ENCODE measurements around the gene FMNL1.
"Not testable (repeated sequence)": the region's sequence is repeated elsewhere in the genome, so short reads cannot be mapped to it uniquely, and the experiment has no call there.

FMNL1 gene

DNA sequence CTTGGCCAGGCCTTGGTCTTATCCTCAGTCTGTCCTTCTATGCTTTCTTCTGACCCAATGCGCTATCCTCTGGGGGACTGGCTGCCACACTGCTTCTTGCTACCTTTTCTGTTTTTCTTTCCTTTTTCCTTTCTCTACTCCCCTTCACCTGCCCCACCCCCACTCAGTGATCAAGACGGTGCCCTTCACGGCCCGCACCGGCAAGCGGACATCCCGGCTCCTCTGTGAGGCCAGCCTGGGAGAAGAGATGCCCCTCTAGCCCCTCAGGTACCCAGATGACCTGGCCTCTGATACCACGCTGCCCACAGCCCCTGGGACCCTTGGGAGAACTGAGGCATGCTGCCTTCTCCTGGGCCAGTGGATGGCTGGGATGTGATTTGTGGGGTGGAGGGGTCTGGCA, 24.7 kb downstream of the FMNL1 start:
- WGBS, 2 experiments, result 74 to 78% methylated on average over 8 of the region's 8 CpGs
- Histone ChIP-seq H3K27ac (ENCODE audit: insufficient read depth, low read depth, low read length, poor library complexity, severe bottlenecking) (no peak overlapping the region), H3K4me1 (ENCODE audit: control insufficient read depth, insufficient read depth, low read length) (peaks cover 17% of the 10 kb centered on the region), H3K4me3 (ENCODE audit: insufficient read depth, low read depth, low read length) (peak overlapping the region; percentile 84), H3K36me3 (ENCODE audit: control insufficient read depth, insufficient read depth, low read length) (peaks cover 6% of the 10 kb centered on the region), H3K27me3 (ENCODE audit: control insufficient read depth, insufficient read depth, low read length, poor library complexity, severe bottlenecking) (peaks cover 8% of the 10 kb centered on the region), H3K9me3 (ENCODE audit: control insufficient read depth, low read length) (no peaks in the 10 kb centered on the region)

DNA sequence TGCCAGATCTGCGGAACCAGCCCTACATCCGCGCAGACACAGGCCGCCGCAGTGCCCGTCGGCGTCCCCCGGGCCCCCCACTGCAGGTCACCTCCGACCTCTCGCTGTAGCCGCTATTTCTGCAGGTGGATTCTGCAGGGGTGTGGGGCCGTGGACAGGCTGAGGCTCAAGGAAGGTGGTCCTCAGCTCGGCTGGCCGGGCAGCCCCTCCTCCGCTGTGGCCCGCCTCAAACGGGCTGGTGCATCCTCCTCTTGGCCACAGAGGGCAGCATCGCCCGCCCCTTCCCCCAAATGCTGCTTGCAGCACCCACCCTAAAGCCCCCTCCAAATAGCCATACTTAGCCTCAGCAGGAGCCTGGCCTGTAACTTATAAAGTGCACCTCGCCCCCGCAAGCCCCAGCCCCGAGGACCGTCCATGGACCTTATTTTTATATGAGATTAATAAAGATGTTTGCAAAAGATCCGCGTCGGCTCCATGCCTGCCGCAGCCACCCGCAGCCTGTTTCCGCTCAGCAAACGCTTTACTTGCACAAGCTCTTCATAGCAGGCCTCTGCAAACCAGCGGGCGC, 25.3 kb downstream of the FMNL1 start:
- Histone ChIP-seq H3K4me3 (ENCODE audit: insufficient read depth, low read depth, low read length) (peak overlapping the region; percentile 84), H3K27ac (ENCODE audit: insufficient read depth, low read depth, low read length, poor library complexity, severe bottlenecking) (peak overlapping the region; percentile 91)

DNA sequence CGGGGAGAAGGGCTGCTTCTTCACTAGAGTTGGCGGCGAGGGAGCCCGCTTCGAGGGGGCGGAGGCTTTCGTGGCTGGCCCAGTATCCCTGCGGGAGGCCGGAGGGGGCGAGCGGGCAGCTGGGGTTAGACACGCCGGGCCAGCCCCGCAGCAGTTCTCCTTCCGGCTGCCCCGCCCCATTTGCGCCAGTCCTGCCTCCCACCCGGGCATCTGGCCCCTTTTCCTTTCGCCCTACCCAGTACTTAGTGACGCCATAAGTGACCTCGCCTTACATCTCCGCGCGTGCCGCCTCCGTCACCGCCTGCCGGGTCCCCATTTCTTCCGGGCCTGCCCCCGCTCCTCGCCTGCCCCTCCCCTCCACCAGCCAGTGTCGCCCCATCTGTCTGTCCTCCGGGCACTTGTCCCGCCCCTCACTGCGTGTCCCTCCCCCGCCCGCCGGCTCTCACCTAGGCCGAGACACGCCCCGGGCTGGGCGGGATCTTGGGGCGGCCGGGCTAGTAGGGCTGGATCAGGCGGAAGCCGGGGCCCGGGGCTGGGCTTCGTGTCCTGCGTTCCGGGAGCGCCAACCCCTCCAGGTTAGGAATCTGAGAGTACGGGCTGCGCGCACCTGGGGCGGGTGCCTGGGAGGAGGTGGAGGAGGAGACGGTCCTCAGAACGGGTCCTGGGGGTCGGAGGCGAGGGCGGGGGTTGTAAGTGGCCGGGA, 25.9 kb downstream of the FMNL1 start:
- peak overlapping the region; percentile 84 for H3K4me3 ChIP-seq (ENCODE audit: insufficient read depth, low read depth, low read length)
- 0% methylated on average over 61 of the region's 61 CpGs for WGBS, 2 experiments
- peak overlapping the region; percentile 91 for H3K27ac ChIP-seq (ENCODE audit: insufficient read depth, low read depth, low read length, poor library complexity, severe bottlenecking)
- no peaks in the 10 kb centered on the region for H3K27me3 ChIP-seq (ENCODE audit: control insufficient read depth, insufficient read depth, low read length, poor library complexity, severe bottlenecking)
- peaks cover 6% of the 10 kb centered on the region for H3K36me3 ChIP-seq (ENCODE audit: control insufficient read depth, insufficient read depth, low read length)
- no peaks in the 10 kb centered on the region for H3K9me3 ChIP-seq (ENCODE audit: control insufficient read depth, low read length)
- H3K4me1 ChIP-seq (ENCODE audit: control insufficient read depth, insufficient read depth, low read length), result peaks cover 15% of the 10 kb centered on the region

More for the DNA sequence above, 25.3 kb downstream of the FMNL1 start:
- peaks cover 6% of the 10 kb centered on the region for H3K36me3 ChIP-seq (ENCODE audit: control insufficient read depth, insufficient read depth, low read length)
- peaks cover 3% of the 10 kb centered on the region for H3K27me3 ChIP-seq (ENCODE audit: control insufficient read depth, insufficient read depth, low read length, poor library complexity, severe bottlenecking)
- 5 to 6% methylated on average over 32 to 33 of the region's 33 CpGs for WGBS, 2 experiments
- H3K9me3 ChIP-seq (ENCODE audit: control insufficient read depth, low read length), result no peaks in the 10 kb centered on the region
- peaks cover 15% of the 10 kb centered on the region for H3K4me1 ChIP-seq (ENCODE audit: control insufficient read depth, insufficient read depth, low read length)

DNA sequence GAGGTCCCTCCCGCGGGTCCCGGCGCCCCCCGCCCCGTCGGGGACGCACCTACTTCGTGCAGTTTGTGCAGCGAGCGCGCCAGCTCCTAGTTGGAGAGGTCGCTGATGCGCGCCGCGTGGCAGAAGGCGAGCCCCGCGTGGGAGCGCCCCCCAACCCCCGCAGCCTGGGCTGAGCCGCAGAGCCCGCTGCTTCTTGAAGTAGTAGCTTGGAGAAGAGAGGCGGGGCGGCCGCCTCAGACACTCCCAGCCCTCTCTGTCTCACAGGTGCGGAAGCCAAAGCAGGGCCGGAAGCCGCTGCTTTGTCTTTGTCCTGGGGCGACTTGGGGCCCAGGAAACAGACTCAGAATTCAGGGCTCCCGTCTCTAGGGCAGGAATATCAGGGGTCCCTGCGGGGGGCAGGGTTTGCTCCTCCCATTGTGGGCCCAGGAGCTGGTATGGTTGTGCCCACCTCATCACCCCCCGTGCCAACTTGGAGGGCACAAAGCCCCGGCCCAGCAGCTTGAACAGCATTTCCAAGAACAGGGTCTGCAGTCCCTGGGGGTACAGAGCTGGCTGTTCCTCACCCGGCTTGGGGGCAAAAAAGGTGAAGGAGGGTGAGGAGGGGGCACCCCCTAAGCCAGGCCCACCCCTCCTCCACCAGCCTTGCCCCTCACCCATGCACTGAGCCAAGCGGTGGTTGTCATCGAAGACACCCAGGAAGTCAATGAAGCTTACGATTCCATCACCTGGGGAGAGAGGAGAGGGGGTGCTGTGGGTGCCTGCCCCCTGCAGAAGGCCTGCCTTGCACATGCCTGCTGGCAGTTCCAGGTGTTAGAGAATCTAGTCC, 26.7 kb downstream of the FMNL1 start:
- 10 to 11% methylated on average over 39 of the region's 39 CpGs for WGBS, 2 experiments

DNA sequence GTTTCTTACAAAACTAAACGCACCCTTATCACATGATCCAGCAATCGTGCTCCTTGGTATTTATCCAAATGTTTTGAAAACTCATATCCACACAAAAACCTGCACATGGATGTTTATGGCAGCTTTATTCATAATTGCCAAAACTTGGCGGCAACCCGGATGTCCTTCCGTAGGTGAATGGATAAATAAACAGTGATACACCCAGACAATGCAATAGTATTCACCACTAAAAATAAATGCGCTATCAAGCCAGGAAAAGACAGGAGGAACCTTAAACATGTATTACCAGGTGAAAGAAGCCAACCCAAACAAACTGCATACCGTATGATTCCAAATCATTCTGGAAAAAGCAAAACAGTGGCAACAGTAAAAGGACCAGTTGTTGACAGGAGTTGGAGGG, 30.2 kb downstream of the FMNL1 start:
- Histone ChIP-seq H3K4me3 (ENCODE audit: insufficient read depth, low read depth, low read length) (no peak overlapping the region), H3K4me1 (ENCODE audit: control insufficient read depth, insufficient read depth, low read length) (peaks cover 5% of the 10 kb centered on the region), H3K27me3 (ENCODE audit: control insufficient read depth, insufficient read depth, low read length, poor library complexity, severe bottlenecking) (no peaks in the 10 kb centered on the region), H3K27ac (ENCODE audit: insufficient read depth, low read depth, low read length, poor library complexity, severe bottlenecking) (no peak overlapping the region), H3K9me3 (ENCODE audit: control insufficient read depth, low read length) (no peaks in the 10 kb centered on the region), H3K36me3 (ENCODE audit: control insufficient read depth, insufficient read depth, low read length) (peaks cover 6% of the 10 kb centered on the region)
- 94 to 96% methylated on average over 7 of the region's 7 CpGs for WGBS, 2 experiments

More for the DNA sequence above, 26.7 kb downstream of the FMNL1 start:
- H3K27me3 ChIP-seq (ENCODE audit: control insufficient read depth, insufficient read depth, low read length, poor library complexity, severe bottlenecking), result no peaks in the 10 kb centered on the region
- peaks cover 15% of the 10 kb centered on the region for H3K4me1 ChIP-seq (ENCODE audit: control insufficient read depth, insufficient read depth, low read length)
- H3K9me3 ChIP-seq (ENCODE audit: control insufficient read depth, low read length), result no peaks in the 10 kb centered on the region
- H3K36me3 ChIP-seq (ENCODE audit: control insufficient read depth, insufficient read depth, low read length), result peaks cover 6% of the 10 kb centered on the region
- peak overlapping the region; percentile 77 for H3K27ac ChIP-seq (ENCODE audit: insufficient read depth, low read depth, low read length, poor library complexity, severe bottlenecking)
- peak overlapping the region; percentile 84 for H3K4me3 ChIP-seq (ENCODE audit: insufficient read depth, low read depth, low read length)

DNA sequence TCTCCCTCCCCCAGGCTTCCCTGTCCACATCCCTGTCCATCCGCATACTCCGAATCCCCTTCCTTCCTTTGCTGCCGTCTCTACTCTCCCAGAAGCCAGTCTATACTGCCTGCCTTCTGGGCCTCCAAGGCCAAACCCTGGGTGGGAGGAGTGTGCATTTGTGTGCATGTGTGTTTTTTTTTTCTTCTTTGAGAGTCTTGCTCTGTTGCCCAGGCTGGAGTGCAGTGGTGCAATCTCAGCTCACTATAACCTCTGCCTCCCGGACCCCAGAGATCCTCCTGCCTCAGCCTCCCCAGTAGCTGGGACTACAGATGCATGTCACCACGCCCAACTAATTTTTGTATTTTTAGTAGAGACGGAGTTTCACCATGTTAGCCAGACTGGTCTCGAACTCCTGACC, 31.6 kb downstream of the FMNL1 start:
- not testable (repeated sequence) for H3K9me3 ChIP-seq (ENCODE audit: control insufficient read depth, low read length); H3K27ac ChIP-seq (ENCODE audit: insufficient read depth, low read depth, low read length, poor library complexity, severe bottlenecking); H3K27me3 ChIP-seq (ENCODE audit: control insufficient read depth, insufficient read depth, low read length, poor library complexity, severe bottlenecking); H3K4me1 ChIP-seq (ENCODE audit: control insufficient read depth, insufficient read depth, low read length); H3K4me3 ChIP-seq (ENCODE audit: insufficient read depth, low read depth, low read length); H3K36me3 ChIP-seq (ENCODE audit: control insufficient read depth, insufficient read depth, low read length)
- 96 to 98% methylated on average over 7 of the region's 7 CpGs for WGBS, 2 experiments

DNA sequence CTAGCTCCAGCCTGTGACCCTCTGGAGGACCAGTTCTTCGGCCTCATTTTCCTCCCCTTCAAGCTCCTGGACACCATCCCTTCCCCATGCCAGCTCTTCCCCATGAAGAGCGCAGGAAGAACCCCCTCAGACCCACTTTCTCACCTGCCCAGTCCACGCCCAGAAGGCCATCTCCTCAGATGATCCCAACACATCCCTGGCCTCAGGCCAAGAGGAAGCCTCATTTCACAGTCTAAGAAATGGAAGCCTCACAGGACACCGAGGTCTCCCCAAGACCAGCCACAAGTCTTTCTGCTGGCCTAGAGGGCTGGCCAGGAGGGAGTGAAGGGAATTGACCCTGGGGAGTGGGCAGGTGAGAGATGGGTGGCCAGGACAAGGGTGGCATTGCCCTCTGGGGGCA, 32.2 kb downstream of the FMNL1 start:
- Histone ChIP-seq H3K4me3 (ENCODE audit: insufficient read depth, low read depth, low read length) (no peak overlapping the region), H3K4me1 (ENCODE audit: control insufficient read depth, insufficient read depth, low read length) (peaks cover under 1% of the 10 kb centered on the region), H3K9me3 (ENCODE audit: control insufficient read depth, low read length) (no peaks in the 10 kb centered on the region), H3K36me3 (ENCODE audit: control insufficient read depth, insufficient read depth, low read length) (peaks cover 6% of the 10 kb centered on the region), H3K27me3 (ENCODE audit: control insufficient read depth, insufficient read depth, low read length, poor library complexity, severe bottlenecking) (no peaks in the 10 kb centered on the region), H3K27ac (ENCODE audit: insufficient read depth, low read depth, low read length, poor library complexity, severe bottlenecking) (no peak overlapping the region)
- 93 to 99% methylated on average over 4 of the region's 4 CpGs for WGBS, 2 experiments

DNA sequence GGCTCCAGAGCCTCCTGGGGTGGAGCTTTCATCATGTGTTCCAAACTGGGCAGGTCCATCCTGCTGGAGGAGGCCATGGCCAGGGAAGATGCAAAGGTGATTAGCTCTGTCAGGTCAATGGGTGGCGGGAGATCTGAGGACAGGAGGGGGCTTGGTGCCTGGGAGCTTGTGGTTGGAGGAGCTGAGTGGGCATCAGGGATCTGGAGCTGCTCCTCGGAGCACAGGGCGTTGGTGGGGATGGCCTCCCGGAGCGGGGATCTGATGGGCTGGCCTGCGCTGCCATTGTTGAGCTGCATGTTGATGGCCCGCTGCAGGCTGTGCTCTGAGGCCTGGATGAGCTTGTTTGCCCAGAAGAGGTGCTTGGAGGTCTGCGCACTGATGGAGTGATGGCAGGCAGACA, 33.7 kb downstream of the FMNL1 start:
- no peak overlapping the region for H3K27ac ChIP-seq (ENCODE audit: insufficient read depth, low read depth, low read length, poor library complexity, severe bottlenecking)
- H3K36me3 ChIP-seq (ENCODE audit: control insufficient read depth, insufficient read depth, low read length), result peaks cover 5% of the 10 kb centered on the region
- peaks cover 1% of the 10 kb centered on the region for H3K27me3 ChIP-seq (ENCODE audit: control insufficient read depth, insufficient read depth, low read length, poor library complexity, severe bottlenecking)
- H3K9me3 ChIP-seq (ENCODE audit: control insufficient read depth, low read length), result no peaks in the 10 kb centered on the region
- no peaks in the 10 kb centered on the region for H3K4me1 ChIP-seq (ENCODE audit: control insufficient read depth, insufficient read depth, low read length)
- no peak overlapping the region for H3K4me3 ChIP-seq (ENCODE audit: insufficient read depth, low read depth, low read length)
- 95 to 97% methylated on average over 8 of the region's 8 CpGs for WGBS, 2 experiments

DNA sequence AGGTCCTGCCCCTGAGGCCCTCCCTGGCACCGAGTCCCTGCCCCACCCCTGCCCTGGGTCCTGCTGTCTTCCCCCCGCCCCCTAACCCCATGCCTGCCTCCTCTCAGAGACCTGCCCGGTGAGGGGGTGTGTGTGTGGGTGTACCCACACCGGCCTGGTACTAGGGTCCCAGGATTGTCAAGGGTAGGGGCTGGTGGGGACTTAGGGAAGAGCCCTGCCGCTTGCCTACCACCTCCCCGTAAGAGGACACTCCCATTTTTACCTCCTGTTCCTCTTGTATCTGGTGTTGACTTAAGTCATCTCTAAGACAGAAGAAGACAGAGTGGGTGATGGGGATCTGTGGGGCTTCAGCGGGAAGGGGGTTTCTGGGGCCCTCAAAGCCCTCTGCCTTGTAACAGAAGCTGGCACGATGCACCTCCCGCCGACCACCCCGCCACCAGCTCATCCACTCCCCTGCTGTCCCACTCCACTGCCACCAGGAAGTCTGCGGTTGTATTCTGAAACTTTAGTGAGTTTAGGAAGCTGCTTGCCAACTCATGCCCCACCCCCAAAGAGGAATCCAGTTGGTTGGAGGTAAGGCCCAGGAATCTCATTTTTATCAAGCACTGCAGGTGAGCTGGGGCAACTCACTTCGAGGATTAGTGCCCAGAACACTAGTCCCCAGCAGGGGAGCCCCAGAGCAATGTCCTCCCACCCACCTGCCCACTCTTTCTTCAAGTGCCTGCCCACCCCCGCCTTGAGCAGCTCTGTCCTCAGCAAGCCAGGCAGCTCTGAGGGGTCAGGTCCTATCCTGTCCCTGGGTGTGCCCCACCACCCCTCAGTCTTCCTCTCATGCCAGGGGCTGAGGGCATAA, 34.7 kb downstream of the FMNL1 start:
- Histone ChIP-seq H3K27ac (ENCODE audit: insufficient read depth, low read depth, low read length, poor library complexity, severe bottlenecking) (no peak overlapping the region), H3K36me3 (ENCODE audit: control insufficient read depth, insufficient read depth, low read length) (no peaks in the 10 kb centered on the region), H3K4me3 (ENCODE audit: insufficient read depth, low read depth, low read length) (no peak overlapping the region), H3K4me1 (ENCODE audit: control insufficient read depth, insufficient read depth, low read length) (no peaks in the 10 kb centered on the region), H3K27me3 (ENCODE audit: control insufficient read depth, insufficient read depth, low read length, poor library complexity, severe bottlenecking) (peaks cover 5% of the 10 kb centered on the region), H3K9me3 (ENCODE audit: control insufficient read depth, low read length) (no peaks in the 10 kb centered on the region)
- 83 to 84% methylated on average over 14 of the region's 14 CpGs for WGBS, 2 experiments

Measured in ectodermal cell (in vitro differentiated cells).